ENCODE data around the gene LEFTY1.

LEFTY1 gene

GRCh38 chr1:225883616-225884265, 5.2 kb downstream of the LEFTY1 start:
- Histone ChIP-seq H3K27me3 (ENCODE audit: control insufficient read depth in 1 of 2, insufficient read depth in 2 of 2, low read length in 2 of 2) (no peaks in the 10 kb centered on the region), H3K9me3 (ENCODE audit: low read length) (no peaks in the 10 kb centered on the region), H3K4me3 (ENCODE audit: low read depth in 1 of 2, low read length in 2 of 2) (peak overlapping the region in 1 of 2 donors; percentile 95), H3K9ac (ENCODE audit: low read length) (no peak overlapping the region), H3K36me3 (ENCODE audit: insufficient read depth, low read length) (peaks cover 2% of the 10 kb centered on the region), H3K4me1 (ENCODE audit: insufficient read depth, low read length) (peaks cover 27% of the 10 kb centered on the region), H3K27ac (ENCODE audit: low read depth, low read length) (no peak overlapping the region)

GRCh38 chr1:225882694-225883615, 6.0 kb downstream of the LEFTY1 start:
- H3K9me3 ChIP-seq (ENCODE audit: low read length) = no peaks in the 10 kb centered on the region
- H3K4me1 ChIP-seq (ENCODE audit: insufficient read depth, low read length) = peaks cover 35% of the 10 kb centered on the region
- H3K9ac ChIP-seq (ENCODE audit: low read length) = peak overlapping the region; percentile 71
- peaks cover 9% of the 10 kb centered on the region for H3K36me3 ChIP-seq (ENCODE audit: insufficient read depth, low read length)
- H3K27me3 ChIP-seq (ENCODE audit: control insufficient read depth in 1 of 2, insufficient read depth in 2 of 2, low read length in 2 of 2) = no peaks in the 10 kb centered on the region
- peak overlapping the region; percentile 89 to 95 for H3K4me3 ChIP-seq (ENCODE audit: low read depth in 1 of 2, low read length in 2 of 2)
- peak overlapping the region; percentile 83 for H3K27ac ChIP-seq (ENCODE audit: low read depth, low read length)

- Histone ChIP-seq H3K9ac (ENCODE audit: low read length) (peak within 1 kb of the TSS; percentile 71), H3K27ac (ENCODE audit: low read depth, low read length) (peak within 1 kb of the TSS; percentile 83), H3K27me3 (ENCODE audit: control insufficient read depth in 1 of 2, insufficient read depth in 2 of 2, low read length in 2 of 2) (no peaks in the 10 kb centered on the region), H3K36me3 (ENCODE audit: insufficient read depth, low read length) (peaks cover 14% of the 10 kb centered on the region), H3K4me3 (ENCODE audit: low read depth in 1 of 2, low read length in 2 of 2) (peak within 1 kb of the TSS; percentile 89 to 95), H3K4me1 (ENCODE audit: insufficient read depth, low read length) (peaks cover 42% of the 10 kb centered on the region), H3K9me3 (ENCODE audit: low read length) (no peaks in the 10 kb centered on the region)
Observed at GRCh38 chr1:225881959-225882693, 6.8 kb downstream of the LEFTY1 start, which contains the start of gene TMEM63A. Gene TMEM63A (minus strand): TSS chr1:225882380. CDS start chr1:225877580, 4,800 bp downstream.

- H3K9me3 ChIP-seq (ENCODE audit: low read length) = no peaks in the 10 kb centered on the region
- H3K9ac ChIP-seq (ENCODE audit: low read length) = peak overlapping the region; percentile 55
- H3K27me3 ChIP-seq (ENCODE audit: control insufficient read depth in 1 of 2, insufficient read depth in 2 of 2, low read length in 2 of 2) = no peaks in the 10 kb centered on the region
- H3K27ac ChIP-seq (ENCODE audit: low read depth, low read length) = peak overlapping the region; percentile 83
- peaks cover 42% of the 10 kb centered on the region for H3K4me1 ChIP-seq (ENCODE audit: insufficient read depth, low read length)
- H3K36me3 ChIP-seq (ENCODE audit: insufficient read depth, low read length) = peaks cover 18% of the 10 kb centered on the region
- peak overlapping the region; percentile 89 to 95 for H3K4me3 ChIP-seq (ENCODE audit: low read depth in 1 of 2, low read length in 2 of 2)
Observed at GRCh38 chr1:225881081-225881958, 7.6 kb downstream of the LEFTY1 start.

GRCh38 chr1:225880636-225881035, 8.3 kb downstream of the LEFTY1 start:
- Histone ChIP-seq H3K4me3 (ENCODE audit: low read depth in 1 of 2, low read length in 2 of 2) (peak overlapping the region; percentile 89 to 95), H3K36me3 (ENCODE audit: insufficient read depth, low read length) (peaks cover 22% of the 10 kb centered on the region), H3K9ac (ENCODE audit: low read length) (peak overlapping the region; percentile 55), H3K27ac (ENCODE audit: low read depth, low read length) (peak overlapping the region; percentile 83), H3K27me3 (ENCODE audit: control insufficient read depth in 1 of 2, insufficient read depth in 2 of 2, low read length in 2 of 2) (no peaks in the 10 kb centered on the region), H3K9me3 (ENCODE audit: low read length) (no peaks in the 10 kb centered on the region), H3K4me1 (ENCODE audit: insufficient read depth, low read length) (peaks cover 42% of the 10 kb centered on the region)

GRCh38 chr1:225880222-225880588, 8.7 kb downstream of the LEFTY1 start:
- peaks cover 25% of the 10 kb centered on the region for H3K36me3 ChIP-seq (ENCODE audit: insufficient read depth, low read length)
- no peak overlapping the region for H3K9ac ChIP-seq (ENCODE audit: low read length)
- H3K4me1 ChIP-seq (ENCODE audit: insufficient read depth, low read length) = peaks cover 42% of the 10 kb centered on the region
- no peaks in the 10 kb centered on the region for H3K9me3 ChIP-seq (ENCODE audit: low read length)
- H3K27ac ChIP-seq (ENCODE audit: low read depth, low read length) = no peak overlapping the region
- no peaks in the 10 kb centered on the region for H3K27me3 ChIP-seq (ENCODE audit: control insufficient read depth in 1 of 2, insufficient read depth in 2 of 2, low read length in 2 of 2)
- H3K4me3 ChIP-seq (ENCODE audit: low read depth in 1 of 2, low read length in 2 of 2) = peak overlapping the region in 1 of 2 donors; percentile 95

- Histone ChIP-seq H3K27me3 (ENCODE audit: control insufficient read depth in 1 of 2, insufficient read depth in 2 of 2, low read length in 2 of 2) (no peaks in the 10 kb centered on the region), H3K9me3 (ENCODE audit: low read length) (no peaks in the 10 kb centered on the region), H3K36me3 (ENCODE audit: insufficient read depth, low read length) (peaks cover 27% of the 10 kb centered on the region), H3K27ac (ENCODE audit: low read depth, low read length) (no peak overlapping the region), H3K4me3 (ENCODE audit: low read depth in 1 of 2, low read length in 2 of 2) (peak overlapping the region in 1 of 2 donors; percentile 95), H3K4me1 (ENCODE audit: insufficient read depth, low read length) (peaks cover 42% of the 10 kb centered on the region), H3K9ac (ENCODE audit: low read length) (no peak overlapping the region)
Observed at GRCh38 chr1:225879521-225880221, 9.3 kb downstream of the LEFTY1 start.

- Histone ChIP-seq H3K9me3 (ENCODE audit: low read length) (no peaks in the 10 kb centered on the region), H3K27ac (ENCODE audit: low read depth, low read length) (no peak overlapping the region), H3K9ac (ENCODE audit: low read length) (no peak overlapping the region), H3K36me3 (ENCODE audit: insufficient read depth, low read length) (peaks cover 41% of the 10 kb centered on the region), H3K27me3 (ENCODE audit: control insufficient read depth in 1 of 2, insufficient read depth in 2 of 2, low read length in 2 of 2) (no peaks in the 10 kb centered on the region), H3K4me1 (ENCODE audit: insufficient read depth, low read length) (peaks cover 42% of the 10 kb centered on the region), H3K4me3 (ENCODE audit: low read depth in 1 of 2, low read length in 2 of 2) (no peak overlapping the region)
Observed at GRCh38 chr1:225878282-225878681, 10.7 kb downstream of the LEFTY1 start.

GRCh38 chr1:225877580-225877979, 11.4 kb downstream of the LEFTY1 start:
- Histone ChIP-seq H3K9me3 (ENCODE audit: low read length) (no peaks in the 10 kb centered on the region), H3K9ac (ENCODE audit: low read length) (no peak overlapping the region), H3K36me3 (ENCODE audit: insufficient read depth, low read length) (peaks cover 46% of the 10 kb centered on the region), H3K4me3 (ENCODE audit: low read depth in 1 of 2, low read length in 2 of 2) (no peak overlapping the region), H3K27me3 (ENCODE audit: control insufficient read depth in 1 of 2, insufficient read depth in 2 of 2, low read length in 2 of 2) (no peaks in the 10 kb centered on the region), H3K27ac (ENCODE audit: low read depth, low read length) (no peak overlapping the region), H3K4me1 (ENCODE audit: insufficient read depth, low read length) (peaks cover 42% of the 10 kb centered on the region)

GRCh38 chr1:225876900-225877510, 11.9 kb downstream of the LEFTY1 start:
- H3K27ac ChIP-seq (ENCODE audit: low read depth, low read length) = no peak overlapping the region
- H3K4me1 ChIP-seq (ENCODE audit: insufficient read depth, low read length) = peaks cover 42% of the 10 kb centered on the region
- H3K36me3 ChIP-seq (ENCODE audit: insufficient read depth, low read length) = peaks cover 48% of the 10 kb centered on the region
- no peak overlapping the region for H3K9ac ChIP-seq (ENCODE audit: low read length)
- H3K27me3 ChIP-seq (ENCODE audit: control insufficient read depth in 1 of 2, insufficient read depth in 2 of 2, low read length in 2 of 2) = no peaks in the 10 kb centered on the region
- H3K4me3 ChIP-seq (ENCODE audit: low read depth in 1 of 2, low read length in 2 of 2) = no peak overlapping the region
- no peaks in the 10 kb centered on the region for H3K9me3 ChIP-seq (ENCODE audit: low read length)
